B cell (primary cell): ENCODE measurements around the gene PNKD. TPM values are rescaled to one million over a fixed set of nuclear protein-coding genes. Genes with fewer than 3 reads are reported as not detected.

Source experiments
- ATAC-seq: fragments of 200-7000 bp; cut with Tn5 transposase; one replicate; pipeline ENCODE4 v1.10.0; 2021; ENCODE audit warnings: low read depth, mild to moderate bottlenecking, moderate number of reproducible peaks, moderate library complexity
- CTCF ChIA-PET: fragments of 350-600 bp; sonication (Branson Sonifier 250); formaldehyde crosslinking; loops from one replicate; lab custom pipeline; 2021; ENCODE audit warnings: antibody characterized with exemption, inconsistent platforms; lab: Charles Lee
- POLR2A ChIA-PET: fragments of 350-600 bp; sonication (Branson Sonifier 250); formaldehyde crosslinking; loops from one replicate; lab custom pipeline; 2021; ENCODE audit warnings: antibody characterized with exemption; lab: Charles Lee
- DNase-seq: peaks from one replicate; pipeline ENCODE4 v3.0.0; 2013
- H2AFZ ChIP-seq: 2 replicates; pipeline ENCODE4 v1.6.1; 2012; ENCODE audit warnings: mild to moderate bottlenecking, low read depth, low read length; ENCODE audit not compliant: insufficient read depth, poor library complexity, severe bottlenecking
- H3K27ac ChIP-seq, 2 donors: 1 replicate in 1 of 2; 2 replicates in 1 of 2; pipeline ENCODE4 v1.5.1; 2012 to 2013; ENCODE audit warnings: low read length in 2 of 2, mild to moderate bottlenecking in 2 of 2, moderate library complexity in 1 of 2
- H3K27me3 ChIP-seq, 4 experiments: fragments of 200-600 bp in 1 of 4; sonication (generic) in 1 of 4; replicated peaks in 1 of 4; 1 replicate in 2 of 4; 2 replicates in 2 of 4; pipeline versions ENCODE4 v1.6.1 to v1.7.0; 2013 to 2016; ENCODE audit warnings: low read length in 3 of 4, mild to moderate bottlenecking in 2 of 4, mixed read lengths in 1 of 4, moderate library complexity in 1 of 4; ENCODE audit not compliant: insufficient read depth in 4 of 4, control insufficient read depth in 3 of 4; ENCODE audit errors: control extremely low read depth in 1 of 4
- H3K36me3 ChIP-seq, 2 experiments: replicated peaks in 1 of 2; 1 replicate in 1 of 2; 2 replicates in 1 of 2; pipeline versions ENCODE4 v1.6.1 to v1.7.1; 2013; ENCODE audit warnings: low read length in 1 of 2; ENCODE audit not compliant: insufficient read depth in 2 of 2, control insufficient read depth in 1 of 2; ENCODE audit errors: control extremely low read depth in 1 of 2, extremely low read depth in 1 of 2
- H3K4me1 ChIP-seq, 2 donors: fragments of 200-600 bp in 1 of 2; sonication (generic) in 1 of 2; 1 replicate in 1 of 2; 2 replicates in 1 of 2; pipeline versions ENCODE4 v1.5.1 to v1.6.1; 2013 to 2017; ENCODE audit warnings: low read length in 2 of 2; ENCODE audit not compliant: control insufficient read depth in 2 of 2, insufficient read depth in 2 of 2
- H3K4me2 ChIP-seq: replicated peaks from 2 replicates; pipeline ENCODE3; 2012; ENCODE audit warnings: mild to moderate bottlenecking, low read depth, low read length; ENCODE audit not compliant: poor library complexity, severe bottlenecking
- H3K4me3 ChIP-seq, 5 experiments: fragments of 200-600 bp in 1 of 5; sonication (generic) in 1 of 5; 1 replicate in 3 of 5; 2 replicates in 2 of 5; pipeline versions ENCODE4 v1.5.1 to v1.7.0; 2011 to 2016; ENCODE audit warnings: low read length in 4 of 5, mild to moderate bottlenecking in 4 of 5, low read depth in 2 of 5, control low read depth in 1 of 5, moderate library complexity in 1 of 5; ENCODE audit not compliant: insufficient read depth in 1 of 5; ENCODE audit errors: control extremely low read depth in 1 of 5, extremely low read depth in 1 of 5
- H3K79me2 ChIP-seq: fragments of 200-600 bp; sonication (generic); one replicate; pipeline ENCODE4 v1.6.0; 2016; ENCODE audit warnings: low read length; ENCODE audit not compliant: control insufficient read depth, insufficient read depth
- H3K9ac ChIP-seq: fragments of 200-600 bp; sonication (generic); 2 replicates; pipeline ENCODE4 v1.6.1; 2017; ENCODE audit warnings: mild to moderate bottlenecking, low read length, moderate library complexity
- H3K9me3 ChIP-seq, 3 donors: one replicate each; pipeline versions ENCODE4 v1.6.1 to v1.7.1; 2013; ENCODE audit warnings: low read length in 2 of 3; ENCODE audit not compliant: control insufficient read depth in 2 of 3, insufficient read depth in 1 of 3; ENCODE audit errors: control extremely low read depth in 1 of 3
- H4K20me1 ChIP-seq: 2 replicates; pipeline ENCODE4 v1.6.0; 2012; ENCODE audit warnings: mild to moderate bottlenecking, low read length; ENCODE audit not compliant: insufficient read depth, control insufficient read depth, poor library complexity, severe bottlenecking
- H3K27ac Mint-ChIP-seq: one replicate; pipeline ENCODE4 v1.8.0; 2021; ENCODE audit warnings: mixed read lengths
- H3K27me3 Mint-ChIP-seq: one replicate; pipeline ENCODE4 v1.8.0; 2021; ENCODE audit warnings: mixed read lengths
- H3K4me1 Mint-ChIP-seq: one replicate; pipeline ENCODE4 v1.8.0; 2021; ENCODE audit warnings: mixed read lengths
- H3K4me3 Mint-ChIP-seq: one replicate; pipeline ENCODE4 v1.8.0; 2021; ENCODE audit warnings: mixed read lengths
- H3K9me3 Mint-ChIP-seq: one replicate; pipeline ENCODE4 v1.8.0; 2022; ENCODE audit warnings: mixed read lengths; ENCODE audit not compliant: insufficient read depth
- CTCF ChIP-seq: fragments of 200-600 bp; IDR thresholded peaks from one replicate; pipeline ENCODE4 v1.8.0; 2022; ENCODE audit warnings: antibody characterized with exemption, mild to moderate bottlenecking
- EZH2 ChIP-seq: IDR thresholded peaks from 2 replicates; pipeline ENCODE4 v1.6.1; 2012; ENCODE audit warnings: borderline replicate concordance, low read depth, mild to moderate bottlenecking, moderate library complexity, low read length; ENCODE audit not compliant: insufficient read depth, poor library complexity, severe bottlenecking
- WGBS: methylation state at CpG from one replicate; pipeline ENCODE4 v1.1.5; 2013; ENCODE audit warnings: missing lambda C conversion rate; ENCODE audit not compliant: insufficient coverage; 5-methylcytosine and 5-hydroxymethylcytosine counted together
- intact Hi-C: fragments of 100-400 bp; cut with micrococcal nuclease; formaldehyde crosslinking; loops from one replicate; pipeline ENCODE4 v1.10.0; 2022
- polyA plus RNA-seq: library from polyadenylated mRNA; depleted of rRNA; stranded (reverse); fragments of >200 nt; gene quantifications from 2 replicates; pipeline ENCODE4 v1.2.3, GENCODE V29; 2012
- total RNA-seq, 2 donors: library from RNA; stranded (reverse); fragments of 120-200 nt in 1 of 2; gene quantifications; 1 replicate in 1 of 2; 2 replicates in 1 of 2; pipeline versions ENCODE4 v1.2.3 to v1.2.4, GENCODE V29; 2013 to 2022

Gene PNKD
- total and polyA plus RNA-seq, 2 donors (not counting 1 experiment from before 2014, with no cell fraction given) = 29.7 to 55.8 TPM

GRCh38 chr2:218257390-218257981 is 12.8 kb upstream of the PNKD start:
- Histone ChIP-seq H3K27ac (peak overlapping the region; percentile 61 to 85), H3K4me2 (peak overlapping the region; percentile 50), H3K9ac (no peak overlapping the region), H3K36me3 (peaks cover 8 to 41% of the 10 kb centered on the region in 2 experiments), H3K4me3 (no peak overlapping the region), H2AFZ (no peak overlapping the region), H3K27me3 (no peaks in the 10 kb centered on the region), H4K20me1 (peaks cover 32% of the 10 kb centered on the region), H3K79me2 (no peaks in the 10 kb centered on the region), H3K9me3 (no peaks in the 10 kb centered on the region), H3K4me1 (peaks cover 48 to 57% of the 10 kb centered on the region in 2 donors)
- Mint-ChIP-seq H3K9me3 (no peaks in the 10 kb centered on the region), H3K4me1 (peaks cover 53% of the 10 kb centered on the region), H3K27ac (peak overlapping the region; percentile 98), H3K4me3 (peak overlapping the region; percentile 86), H3K27me3 (no peaks in the 10 kb centered on the region)
- CTCF ChIA-PET = interaction anchor here (0.6 to 3.4 kb wide), 25 partner anchors 9 to 144 kb away, joined by 3 to 19 read pairs (median 6); partner anchors contain the start of genes AAMP, CATIP, PNKD and TMBIM1
- POLR2A ChIA-PET = interaction anchor here (0.6 to 1.3 kb wide), 4 partner anchors 13 to 993 kb away, joined by 3 to 6 read pairs (median 5); partner anchors contain the start of genes AAMP and PNKD
- no peak for TF ChIP-seq EZH2
- peak; percentile 67 for TF ChIP-seq CTCF
- intact Hi-C loops = loop anchor here (1.0 kb wide), 5 partner anchors 13 to 88 kb away; partner anchors contain the start of genes AAMP, PNKD and TMBIM1
- DNase-seq = peak; percentile 93
- peak; percentile 90 for ATAC-seq
- WGBS = 7% methylated on average over 7 of the region's 8 CpGs
